ENCODE measurements around the gene PDCD7. TPM values are rescaled to one million over a fixed set of nuclear protein-coding genes. Genes with fewer than 3 reads are reported as not detected.

PDCD7 gene
- total RNA-seq, 2 donors from 2014 or later: 18.5 to 26.7 TPM

GRCh38 chr15:65165875-65166274 is 32.3 kb upstream of the PDCD7 start:
- ATAC-seq (ENCODE audit: insufficient number of reproducible peaks, low FRiP score, low read depth) (no peak), DNase-seq (ENCODE audit: low spot score) (no peak)
- no peaks in the 10 kb centered on the region for H3K27me3 ChIP-seq (replicated peaks; ENCODE audit: insufficient read depth)
- H3K4me1 ChIP-seq (ENCODE audit: control insufficient read depth in 1 of 2, low read depth in 2 of 2): no peaks in the 10 kb centered on the region
- peaks cover 18% of the 10 kb centered on the region for H3K36me3 ChIP-seq
- no peak overlapping the region for H3K4me3 ChIP-seq
- no peak for TF ChIP-seq CTCF (IDR thresholded peaks at IDR 0.05)
- H3K9me3 ChIP-seq: no peaks in the 10 kb centered on the region
- H3K27ac ChIP-seq: no peak overlapping the region

DNA sequence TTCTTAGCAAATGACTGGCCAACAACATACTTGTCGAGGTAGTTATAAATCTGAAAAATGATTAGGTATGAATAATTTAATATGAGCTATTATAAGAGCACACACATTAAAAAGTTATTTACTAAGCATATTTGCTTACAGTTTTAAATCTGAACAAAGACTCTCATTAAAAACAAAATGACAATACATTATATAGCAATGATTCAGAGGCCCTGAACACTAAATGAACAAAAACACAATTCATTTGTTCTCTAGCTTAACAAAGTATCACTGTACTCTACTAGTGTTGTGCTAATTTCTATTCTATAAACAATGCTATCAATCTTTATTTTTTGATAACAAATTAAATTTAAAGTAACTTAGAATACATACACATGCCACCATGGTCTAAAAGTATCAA is 30.5 kb upstream of the PDCD7 start:
- H3K27ac ChIP-seq: no peak overlapping the region

DNA sequence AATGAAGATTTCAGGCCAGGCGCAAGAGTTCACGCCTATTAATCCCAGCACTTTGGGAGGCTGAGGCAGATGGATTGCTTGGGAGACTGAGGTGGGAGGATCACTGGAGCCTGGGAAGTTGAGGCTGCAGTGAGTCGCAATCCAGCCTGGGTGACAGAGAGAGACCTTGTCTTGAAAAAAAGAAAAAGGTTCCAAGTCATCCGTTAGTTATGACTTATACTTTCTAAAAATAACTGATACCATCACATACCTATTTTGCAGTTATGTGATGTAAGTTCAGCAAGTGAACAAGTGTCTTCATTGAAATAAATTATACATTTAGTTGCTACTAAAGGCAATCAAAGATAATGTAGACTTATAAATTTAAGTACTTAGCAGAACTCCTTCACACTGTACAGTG is 29.4 kb upstream of the PDCD7 start:
- no peaks in the 10 kb centered on the region for H3K9me3 ChIP-seq
- DNase-seq (ENCODE audit: low spot score) (no peak), ATAC-seq (ENCODE audit: insufficient number of reproducible peaks, low FRiP score, low read depth) (no peak)
- no peak overlapping the region for H3K4me3 ChIP-seq
- H3K27ac ChIP-seq: no peak overlapping the region
- peaks cover 18% of the 10 kb centered on the region for H3K36me3 ChIP-seq
- TF ChIP-seq CTCF (IDR thresholded peaks at IDR 0.05): no peak
- no peaks in the 10 kb centered on the region for H3K4me1 ChIP-seq (ENCODE audit: control insufficient read depth in 1 of 2, low read depth in 2 of 2)
- H3K27me3 ChIP-seq (replicated peaks; ENCODE audit: insufficient read depth): no peaks in the 10 kb centered on the region

More for the DNA sequence above, 30.5 kb upstream of the PDCD7 start:
- ATAC-seq (ENCODE audit: insufficient number of reproducible peaks, low FRiP score, low read depth) (no peak), DNase-seq (ENCODE audit: low spot score) (no peak)
- Histone ChIP-seq H3K4me1 (ENCODE audit: control insufficient read depth in 1 of 2, low read depth in 2 of 2) (no peaks in the 10 kb centered on the region), H3K36me3 (peaks cover 15% of the 10 kb centered on the region), H3K9me3 (no peaks in the 10 kb centered on the region), H3K27me3 (replicated peaks; ENCODE audit: insufficient read depth) (no peaks in the 10 kb centered on the region), H3K4me3 (no peak overlapping the region)
- TF ChIP-seq CTCF (IDR thresholded peaks at IDR 0.05): no peak

DNA sequence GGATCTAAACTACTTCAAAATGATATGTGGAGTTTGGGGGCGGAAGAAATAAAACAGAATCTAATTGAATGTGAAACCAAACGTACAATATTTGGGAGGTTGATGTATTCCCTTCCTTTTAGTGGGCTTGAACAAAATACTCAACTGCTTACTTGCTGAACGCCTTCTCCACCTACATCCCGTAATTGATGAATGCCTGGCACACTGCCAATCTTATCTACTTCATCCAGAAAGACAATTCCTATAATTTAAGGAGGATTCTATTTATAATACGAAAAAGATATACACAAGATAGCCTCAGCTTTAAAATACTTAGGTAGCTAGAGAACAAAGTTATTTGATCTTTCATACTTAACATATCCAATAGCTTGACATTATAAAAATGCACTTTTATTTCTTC is 23.1 kb upstream of the PDCD7 start:
- no peak overlapping the region for H3K4me3 ChIP-seq
- no peak for TF ChIP-seq CTCF (IDR thresholded peaks at IDR 0.05)
- H3K4me1 ChIP-seq (ENCODE audit: control insufficient read depth in 1 of 2, low read depth in 2 of 2): no peaks in the 10 kb centered on the region
- ATAC-seq (ENCODE audit: insufficient number of reproducible peaks, low FRiP score, low read depth) (no peak), DNase-seq (ENCODE audit: low spot score) (no peak)
- no peaks in the 10 kb centered on the region for H3K27me3 ChIP-seq (replicated peaks; ENCODE audit: insufficient read depth)
- H3K36me3 ChIP-seq: peaks cover 49% of the 10 kb centered on the region
- no peak overlapping the region for H3K27ac ChIP-seq
- no peaks in the 10 kb centered on the region for H3K9me3 ChIP-seq

DNA sequence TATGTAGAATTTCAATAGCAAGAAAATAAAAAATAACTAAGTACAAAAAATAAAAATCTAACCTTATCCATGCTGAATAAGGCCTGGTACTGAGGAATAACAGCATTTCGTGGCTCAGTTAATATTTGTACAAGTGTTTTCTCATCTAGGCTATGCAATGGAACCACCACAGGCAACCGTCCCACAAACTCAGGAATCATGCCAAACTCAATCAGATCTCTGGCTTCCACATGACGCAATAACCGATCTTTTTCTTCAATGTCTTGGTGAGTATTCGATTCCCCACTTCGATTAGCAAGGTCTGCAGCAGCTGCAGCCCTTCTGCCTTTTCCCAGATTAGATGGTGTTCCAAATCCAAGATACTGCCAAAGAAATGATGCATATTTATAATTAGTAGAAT is 21.1 kb upstream of the PDCD7 start:
- no peaks in the 10 kb centered on the region for H3K27me3 ChIP-seq (replicated peaks; ENCODE audit: insufficient read depth)
- TF ChIP-seq CTCF (IDR thresholded peaks at IDR 0.05): no peak
- no peak overlapping the region for H3K4me3 ChIP-seq
- no peaks in the 10 kb centered on the region for H3K9me3 ChIP-seq
- DNase-seq (ENCODE audit: low spot score) (no peak), ATAC-seq (ENCODE audit: insufficient number of reproducible peaks, low FRiP score, low read depth) (no peak)
- H3K36me3 ChIP-seq: peaks cover 52% of the 10 kb centered on the region
- H3K4me1 ChIP-seq (ENCODE audit: control insufficient read depth in 1 of 2, low read depth in 2 of 2): no peaks in the 10 kb centered on the region
- H3K27ac ChIP-seq: no peak overlapping the region

All from thoracic aorta (tissue), 2 donors.